NCI-H1417 treated with DMSO at 0.1 percent for 48 hours (cell line): Measurements from ENCODE around the gene FAM83D.

Experiments
- DNase-seq: peaks from one replicate; lab custom pipeline; 2025; lab: John Stamatoyannopoulos, UW

Gene FAM83D, protein sequence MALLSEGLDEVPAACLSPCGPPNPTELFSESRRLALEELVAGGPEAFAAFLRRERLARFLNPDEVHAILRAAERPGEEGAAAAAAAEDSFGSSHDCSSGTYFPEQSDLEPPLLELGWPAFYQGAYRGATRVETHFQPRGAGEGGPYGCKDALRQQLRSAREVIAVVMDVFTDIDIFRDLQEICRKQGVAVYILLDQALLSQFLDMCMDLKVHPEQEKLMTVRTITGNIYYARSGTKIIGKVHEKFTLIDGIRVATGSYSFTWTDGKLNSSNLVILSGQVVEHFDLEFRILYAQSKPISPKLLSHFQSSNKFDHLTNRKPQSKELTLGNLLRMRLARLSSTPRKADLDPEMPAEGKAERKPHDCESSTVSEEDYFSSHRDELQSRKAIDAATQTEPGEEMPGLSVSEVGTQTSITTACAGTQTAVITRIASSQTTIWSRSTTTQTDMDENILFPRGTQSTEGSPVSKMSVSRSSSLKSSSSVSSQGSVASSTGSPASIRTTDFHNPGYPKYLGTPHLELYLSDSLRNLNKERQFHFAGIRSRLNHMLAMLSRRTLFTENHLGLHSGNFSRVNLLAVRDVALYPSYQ

DNA sequence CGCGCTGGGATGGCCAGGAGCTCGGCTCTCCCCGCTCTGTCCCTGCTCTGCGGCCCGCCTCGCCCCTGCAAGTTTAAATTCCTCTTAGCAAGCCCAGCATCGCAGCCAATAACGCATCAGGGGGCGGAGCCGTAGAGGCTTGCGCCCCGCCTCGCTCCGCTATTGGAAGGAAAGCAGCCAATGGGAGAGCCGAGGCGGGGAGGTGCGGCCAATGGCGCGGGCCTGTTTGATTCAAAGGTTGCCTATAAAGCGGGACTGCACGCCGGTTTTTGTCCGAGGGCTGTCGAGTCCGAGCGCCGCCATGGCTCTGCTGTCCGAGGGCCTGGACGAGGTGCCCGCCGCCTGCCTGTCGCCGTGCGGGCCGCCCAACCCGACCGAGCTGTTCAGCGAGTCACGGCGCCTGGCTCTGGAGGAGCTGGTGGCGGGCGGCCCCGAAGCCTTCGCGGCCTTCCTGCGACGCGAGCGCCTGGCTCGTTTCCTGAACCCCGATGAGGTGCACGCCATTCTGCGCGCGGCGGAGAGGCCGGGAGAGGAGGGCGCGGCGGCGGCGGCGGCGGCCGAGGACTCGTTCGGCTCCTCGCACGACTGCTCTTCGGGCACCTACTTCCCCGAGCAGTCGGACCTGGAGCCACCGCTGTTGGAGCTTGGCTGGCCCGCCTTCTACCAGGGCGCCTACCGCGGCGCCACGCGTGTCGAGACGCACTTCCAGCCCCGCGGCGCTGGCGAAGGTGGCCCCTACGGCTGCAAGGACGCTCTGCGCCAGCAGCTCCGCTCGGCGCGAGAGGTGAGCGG lies at the start of gene FAM83D:
Gene FAM83D (plus strand): TSS at position 276 of the 792 bp plus-strand sequence. CDS start 26 bp downstream, at position 302.
- DNase-seq: peak; percentile 87

DNA sequence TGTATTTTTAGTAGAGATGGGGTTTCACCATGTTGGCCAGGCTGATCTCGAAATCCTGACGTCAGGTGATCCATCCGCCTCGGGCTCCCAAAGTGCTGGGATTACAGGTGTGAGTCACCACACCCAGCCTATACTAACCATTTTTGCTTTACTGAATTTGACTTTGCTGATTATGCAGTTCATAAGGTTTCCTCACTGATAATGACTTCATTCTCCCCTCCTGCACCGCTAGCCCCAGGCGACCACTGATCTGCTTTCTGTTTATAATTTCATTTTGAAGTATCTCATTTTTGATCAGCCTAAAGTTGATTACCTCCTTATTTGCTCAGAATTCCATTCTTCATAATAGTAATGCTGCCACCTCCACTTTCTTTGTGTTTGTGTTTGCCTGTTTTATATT lies 48.7 kb upstream of the FAM83D start:
- no peak for DNase-seq

DNA sequence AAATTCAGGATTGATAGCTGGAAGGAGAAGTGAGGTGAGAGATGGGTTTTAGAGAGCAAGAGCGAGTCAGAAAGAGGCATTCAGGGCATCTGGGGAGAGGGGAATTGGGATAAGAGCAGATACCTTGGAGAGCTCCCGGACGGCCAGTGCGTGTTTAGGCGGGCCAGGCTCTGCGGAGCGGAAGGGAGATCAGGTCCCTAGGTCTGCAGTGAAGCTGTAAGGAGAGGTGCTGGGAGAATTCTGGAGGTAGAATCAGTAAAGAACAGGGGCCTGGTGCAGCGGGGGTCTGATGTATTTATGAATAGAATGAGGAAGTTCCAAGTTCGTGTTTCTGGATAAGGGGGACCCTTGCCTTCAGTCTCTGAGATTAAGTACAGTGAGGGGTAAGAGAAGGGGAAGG lies 47.4 kb upstream of the FAM83D start:
- no peak for DNase-seq

DNA sequence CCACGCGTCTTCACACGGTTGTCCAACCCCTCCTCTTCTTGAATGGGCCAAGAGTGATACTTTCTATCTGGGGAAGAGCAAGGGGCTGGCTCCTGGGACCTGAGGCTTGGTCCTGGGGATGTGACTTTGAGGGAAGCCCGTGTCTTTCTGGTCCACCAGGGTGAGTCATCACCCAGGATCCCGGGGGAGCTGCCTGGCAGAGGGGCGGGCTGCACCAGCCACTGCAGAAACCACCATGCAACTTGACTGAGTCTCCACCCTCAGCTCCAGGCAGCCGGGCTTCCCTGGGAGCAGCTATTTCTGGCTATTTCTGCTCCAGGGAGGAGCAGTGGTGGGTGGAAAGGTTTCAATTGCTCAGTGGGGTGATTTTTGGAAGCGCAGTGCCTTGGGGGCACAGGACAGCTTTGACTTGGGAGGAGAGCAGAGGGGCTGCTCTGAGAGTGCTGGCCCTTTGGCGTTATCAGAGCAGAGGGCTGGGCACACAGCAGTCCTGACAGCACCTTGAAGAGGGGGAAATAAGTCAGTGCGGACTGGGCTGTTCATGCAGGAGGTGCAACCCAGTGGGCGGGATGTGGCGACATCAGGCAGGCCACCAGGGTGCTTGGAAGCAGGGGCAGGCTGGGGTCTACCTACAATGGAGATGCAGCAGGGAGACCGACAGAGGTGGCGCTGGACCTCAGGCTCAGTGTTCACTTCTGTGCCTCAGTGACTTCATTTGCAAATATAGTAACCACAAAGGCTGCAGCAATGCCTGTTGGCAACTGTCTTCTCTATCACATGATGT lies 45.1 kb upstream of the FAM83D start:
- no peak for DNase-seq

DNA sequence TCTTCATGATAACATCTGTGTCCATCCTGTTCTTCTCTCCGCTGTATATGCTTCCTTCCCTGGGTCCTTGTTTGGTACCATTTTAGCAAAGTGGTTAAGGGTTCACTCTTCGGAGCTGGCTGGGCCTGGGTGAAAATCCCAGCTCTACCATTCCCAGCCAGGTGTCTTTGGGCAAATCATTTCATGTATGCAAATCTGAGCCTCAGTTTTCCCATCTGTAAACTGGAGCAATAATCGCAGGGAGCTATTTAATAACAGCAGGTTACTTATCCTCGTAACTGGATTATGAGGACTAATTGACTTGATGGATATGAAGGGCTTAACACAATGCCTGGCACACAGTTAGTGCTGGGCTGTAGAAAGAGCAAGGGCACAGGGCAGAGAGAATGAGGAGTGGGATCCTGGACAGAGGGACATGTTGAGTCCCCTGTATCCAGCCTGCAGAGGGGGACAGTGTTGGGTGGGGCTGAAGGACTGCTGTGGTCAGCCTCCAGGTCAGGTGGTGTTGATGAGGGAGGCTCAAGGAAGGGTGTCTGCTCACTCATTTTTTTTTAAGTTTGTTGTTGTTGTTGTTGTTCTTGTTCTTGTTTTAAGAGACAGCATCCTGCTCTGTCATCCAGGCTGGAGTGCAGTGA lies 44.3 kb upstream of the FAM83D start:
- no peak for DNase-seq

DNA sequence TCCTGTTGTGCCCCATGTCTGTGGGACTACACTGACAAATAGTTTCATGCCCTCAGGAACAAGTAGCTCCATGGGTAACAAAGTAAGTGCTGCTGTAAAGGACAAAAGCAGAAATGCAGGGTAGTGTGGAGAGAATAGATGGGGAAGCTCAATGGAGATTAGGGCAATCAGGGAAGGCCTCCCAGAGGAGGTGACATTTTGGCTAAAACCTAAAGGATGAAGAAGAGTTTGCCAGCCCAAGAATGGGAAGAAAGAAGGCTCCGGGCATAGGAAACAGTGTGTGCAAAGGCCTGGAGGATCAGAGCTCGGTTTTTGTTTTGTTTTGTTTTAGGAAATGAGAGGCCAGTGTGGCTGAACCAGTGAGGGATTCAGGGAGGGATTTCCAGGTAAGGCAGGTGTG lies 43.6 kb upstream of the FAM83D start:
- no peak for DNase-seq

DNA sequence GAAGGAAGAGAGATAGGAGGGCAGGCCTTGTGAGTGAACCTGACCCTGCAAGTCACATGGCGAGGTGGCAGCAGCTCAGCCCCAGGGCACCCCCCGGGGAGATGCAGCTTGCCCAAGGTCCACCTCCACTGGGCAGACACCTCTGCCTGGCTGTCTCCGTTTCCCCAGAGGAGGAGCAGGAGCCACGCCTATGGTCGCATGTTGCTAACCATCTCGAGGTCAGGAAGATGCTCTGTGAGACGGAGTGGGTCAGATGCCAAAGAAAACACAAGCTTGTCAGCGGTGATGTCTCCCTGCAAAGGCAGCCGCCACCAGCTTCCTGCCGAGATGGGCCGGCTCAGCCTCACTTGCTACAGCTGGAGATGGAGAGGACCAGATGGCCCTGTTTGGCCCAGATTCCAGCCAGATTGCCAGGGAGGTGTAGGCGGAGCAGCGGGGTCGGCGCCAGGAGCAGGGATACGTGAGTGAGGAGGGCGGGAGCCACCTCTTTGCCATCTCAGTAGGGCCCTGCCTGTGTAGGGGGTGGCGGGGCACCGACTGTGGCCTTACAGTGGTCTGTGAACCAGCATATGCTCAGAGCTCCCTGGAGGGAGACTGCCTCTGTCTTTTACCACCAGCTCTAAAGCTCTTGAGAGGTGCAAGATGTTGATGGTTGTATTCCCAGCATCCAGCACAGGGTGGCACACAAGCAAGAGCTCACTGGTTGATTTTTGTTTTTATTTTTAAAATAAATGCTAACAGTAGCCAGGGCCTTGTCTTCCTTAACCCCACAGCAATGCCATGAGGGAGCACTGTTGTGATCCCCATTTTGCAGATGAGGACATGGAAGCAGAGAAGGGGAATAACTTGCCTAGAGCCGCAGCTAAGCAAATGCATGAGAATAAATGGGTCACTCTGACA lies 42.9 kb upstream of the FAM83D start:
- no peak for DNase-seq

DNA sequence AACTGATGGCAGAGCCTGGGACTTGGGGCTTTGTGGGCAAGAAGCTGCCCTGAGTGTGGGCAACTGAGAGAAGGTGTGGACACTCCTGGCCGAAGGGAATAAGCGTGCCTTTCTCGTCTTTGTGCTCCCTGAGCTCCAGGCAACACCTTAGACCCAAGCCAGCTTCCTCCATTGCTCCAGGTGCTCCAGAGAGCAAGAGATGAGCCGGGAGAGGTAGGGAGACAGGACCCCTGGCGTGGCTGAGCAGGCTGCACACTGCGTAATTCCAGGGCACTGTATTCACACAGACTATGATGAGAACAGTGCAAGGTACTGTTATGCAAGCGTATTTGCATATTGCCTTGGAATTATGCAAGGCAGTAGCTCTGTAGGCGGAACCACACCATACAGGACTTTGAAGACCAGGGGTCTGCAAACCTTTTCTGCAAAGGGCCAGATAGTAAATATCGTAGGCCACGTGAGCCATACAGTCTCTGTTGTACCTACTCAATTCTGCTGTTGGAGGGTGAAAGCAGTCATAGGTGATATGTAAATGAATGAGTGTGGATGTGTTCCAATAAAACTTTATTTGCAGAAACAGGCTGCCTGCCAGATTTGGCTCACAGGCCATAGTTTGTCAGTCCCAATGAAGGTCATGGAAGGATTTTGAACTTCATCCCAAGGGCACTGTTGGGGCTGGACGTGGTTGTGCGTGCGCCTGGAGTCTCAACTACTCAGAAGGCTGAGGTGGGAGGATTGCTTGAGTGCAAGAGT lies 42.1 kb upstream of the FAM83D start:
- DNase-seq: no peak

DNA sequence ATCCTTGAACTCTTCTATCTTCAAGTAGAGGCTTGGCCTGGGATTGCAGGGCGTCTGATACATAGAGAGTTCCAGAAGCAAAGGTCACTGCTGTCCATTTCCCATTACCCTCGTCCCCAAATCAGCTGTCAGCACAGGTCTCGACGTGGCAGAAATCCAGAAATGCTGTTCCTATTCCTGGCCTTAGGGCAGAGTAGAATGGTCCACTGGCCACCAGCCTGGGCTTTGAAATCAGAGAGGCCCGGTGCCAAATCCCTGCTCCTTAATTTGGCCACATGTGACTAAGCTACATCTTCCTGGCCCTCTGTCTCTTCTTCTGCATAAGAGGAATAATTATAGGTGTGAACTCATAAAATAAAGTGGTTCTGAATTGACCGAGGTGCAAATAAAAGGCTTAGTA lies 40.9 kb upstream of the FAM83D start:
- DNase-seq: no peak

DNA sequence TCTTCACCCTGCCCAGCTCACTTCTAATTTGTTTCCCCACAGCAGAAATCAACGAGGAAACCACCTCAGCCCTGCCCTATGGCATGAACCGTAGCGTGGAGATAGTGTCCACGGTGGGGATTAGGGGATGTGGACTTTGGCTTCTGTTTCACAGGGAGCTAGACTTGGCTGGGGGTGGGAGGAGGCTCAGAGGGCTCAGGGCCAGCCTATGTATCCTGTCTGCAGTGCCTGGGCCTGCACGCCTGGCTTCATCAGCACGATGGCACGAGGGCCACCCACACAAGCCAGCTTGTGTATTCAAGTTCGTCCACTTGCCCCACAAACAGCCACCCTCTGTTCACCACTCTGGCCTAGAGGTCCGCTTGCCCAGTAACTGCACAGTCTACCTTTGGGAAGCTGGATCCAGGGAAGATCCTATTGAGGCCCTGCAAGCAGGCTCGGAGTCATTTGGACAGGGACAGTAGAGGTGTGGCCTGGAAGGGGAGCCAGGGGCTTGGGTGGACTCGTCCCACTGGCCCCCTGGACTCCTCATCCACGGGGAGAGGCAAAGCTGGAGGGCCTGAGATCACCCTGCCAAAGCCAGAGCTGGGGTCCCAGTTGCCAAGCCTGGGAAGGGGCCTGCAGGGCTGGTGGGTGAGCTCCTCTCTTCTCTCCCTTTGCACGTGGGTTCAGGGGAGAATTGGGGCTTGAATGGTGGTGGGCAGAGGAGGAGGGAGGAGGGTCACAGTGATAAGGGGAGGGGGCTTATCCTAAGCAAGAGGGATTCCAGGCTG lies 38.0 kb upstream of the FAM83D start:
- no peak for DNase-seq

DNA sequence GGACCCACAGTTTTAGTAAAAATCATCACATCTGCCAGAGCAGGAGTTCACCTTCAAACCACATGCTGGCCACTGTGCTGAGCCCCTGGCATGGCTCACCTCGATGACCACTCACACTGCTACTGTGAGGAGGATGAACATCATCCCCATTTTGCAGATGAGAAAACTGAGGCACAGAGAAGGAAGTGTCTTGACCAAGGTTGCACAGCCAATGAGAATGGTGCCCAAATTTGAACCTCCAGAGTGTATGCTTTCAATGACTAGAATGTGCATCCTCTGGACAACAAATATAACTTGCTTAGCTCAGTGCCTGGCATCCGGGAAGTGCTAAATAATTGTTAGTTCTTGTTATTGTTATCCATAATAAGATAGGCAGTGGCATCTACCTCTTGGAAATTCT lies 37.2 kb upstream of the FAM83D start:
- no peak for DNase-seq

DNA sequence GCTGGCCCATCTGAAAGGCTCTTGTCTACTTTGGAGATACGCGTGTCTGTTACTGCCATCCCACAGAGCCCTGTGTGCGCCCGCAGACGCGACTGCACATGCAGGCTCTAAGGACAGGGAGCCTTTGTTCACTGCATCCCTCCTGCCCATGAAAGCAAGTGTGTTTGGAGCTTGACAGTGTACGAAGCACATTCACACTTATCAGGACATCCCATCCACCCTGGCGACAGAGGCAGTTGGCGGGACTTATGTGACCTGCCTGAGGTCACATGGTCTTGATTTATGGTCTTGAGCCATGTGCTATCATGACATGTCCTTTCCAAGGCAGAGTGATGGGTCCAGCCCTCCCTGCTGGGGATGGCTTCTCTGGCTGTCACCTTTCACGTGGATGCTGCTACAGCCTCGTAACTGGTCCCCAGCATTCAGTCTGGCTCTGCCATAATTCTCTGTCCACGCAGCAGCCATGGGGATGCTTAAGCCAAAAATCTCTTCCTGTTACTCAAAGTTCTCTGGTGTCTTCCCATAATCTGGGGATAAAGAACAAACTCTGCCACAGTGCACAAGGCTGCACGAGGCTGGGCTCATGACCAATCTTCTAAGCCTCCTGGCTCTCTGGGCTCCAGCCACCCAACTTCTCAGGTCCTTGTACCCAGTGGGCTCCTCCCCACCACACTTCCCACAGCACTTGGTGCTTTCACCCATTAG lies 36.3 kb upstream of the FAM83D start:
- no peak for DNase-seq

DNA sequence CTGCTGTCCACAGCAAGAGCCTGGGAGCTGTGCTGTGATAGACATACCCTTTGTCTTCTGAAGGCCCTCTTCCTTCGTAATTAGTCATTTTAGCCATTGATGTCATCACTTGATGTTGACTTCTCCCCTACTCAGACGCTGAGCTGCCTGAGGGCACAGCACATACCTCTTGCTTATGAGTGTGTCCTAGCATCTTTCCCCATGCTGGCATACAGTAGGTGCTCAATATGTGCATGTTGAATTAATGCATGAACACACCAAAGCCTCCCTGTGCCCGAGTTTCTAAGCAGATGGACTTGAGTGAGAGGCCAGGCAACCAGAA lies 35.8 kb upstream of the FAM83D start:
- no peak for DNase-seq

DNA sequence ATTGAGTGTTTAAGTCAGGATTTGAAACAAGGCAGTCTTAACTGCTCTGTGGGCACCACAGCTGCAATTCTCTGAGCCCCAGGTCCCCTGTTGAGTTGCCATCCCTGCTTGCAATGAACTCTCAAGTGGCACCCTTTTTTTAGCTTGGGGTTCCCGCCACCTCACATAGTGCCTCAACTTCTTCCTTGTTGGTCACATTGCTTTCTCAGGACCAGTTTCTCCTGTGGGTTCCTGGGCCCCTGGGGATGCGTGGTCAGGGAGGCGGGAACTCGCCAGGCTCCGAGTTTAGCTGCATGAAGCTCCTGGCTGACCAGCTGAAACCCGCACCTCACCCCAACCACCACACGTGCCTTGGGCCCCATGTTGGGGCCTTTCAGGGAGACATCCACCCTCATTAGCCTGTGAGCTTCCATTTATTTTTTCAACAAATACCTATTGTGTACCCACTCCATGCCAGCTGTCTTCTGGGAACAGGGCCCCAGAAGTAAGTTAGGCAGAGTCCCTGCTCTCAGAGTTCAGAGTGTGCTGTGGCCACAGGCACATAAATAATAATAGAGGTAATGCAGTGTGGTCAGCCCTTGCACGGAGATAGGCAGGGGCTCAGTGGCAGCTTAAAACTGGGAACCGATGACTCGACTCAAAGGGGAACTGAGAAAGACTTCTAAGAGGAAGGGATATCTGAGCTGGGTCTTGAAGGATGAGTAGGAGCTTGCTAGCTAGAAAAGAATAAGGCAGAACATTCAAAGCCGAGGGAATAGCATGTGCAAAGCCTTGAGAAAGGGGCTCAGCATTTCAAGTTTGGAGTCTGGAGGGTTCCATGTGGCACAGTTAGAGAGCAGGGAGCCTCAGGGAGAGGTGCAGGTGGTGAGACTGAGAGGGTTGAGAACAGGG lies 33.9 kb upstream of the FAM83D start:
- no peak for DNase-seq

DNA sequence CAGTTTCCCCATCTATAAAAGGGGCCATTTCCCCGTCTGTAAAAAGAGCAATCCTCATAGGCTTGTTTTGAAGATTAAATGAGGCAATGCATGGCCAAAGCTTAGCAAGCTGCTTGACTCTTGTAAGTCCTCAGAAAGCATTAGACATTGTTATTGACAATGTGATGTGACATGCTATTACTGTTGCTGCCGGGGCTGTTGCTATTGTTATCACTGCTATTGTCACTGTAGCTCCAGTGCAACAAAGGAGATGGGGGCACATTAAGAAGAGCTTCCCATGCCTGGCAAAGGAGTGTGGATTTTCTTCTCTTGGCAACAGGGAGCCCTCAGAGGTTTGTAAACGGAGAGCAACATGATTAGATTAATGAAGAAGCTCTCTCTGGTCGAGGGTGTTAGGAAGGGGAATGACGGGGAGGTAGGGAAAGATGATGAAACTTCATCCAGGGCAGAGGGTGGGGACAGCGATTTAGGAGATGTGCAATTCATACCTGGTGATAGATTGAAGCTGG lies 33.1 kb upstream of the FAM83D start:
- DNase-seq: no peak

DNA sequence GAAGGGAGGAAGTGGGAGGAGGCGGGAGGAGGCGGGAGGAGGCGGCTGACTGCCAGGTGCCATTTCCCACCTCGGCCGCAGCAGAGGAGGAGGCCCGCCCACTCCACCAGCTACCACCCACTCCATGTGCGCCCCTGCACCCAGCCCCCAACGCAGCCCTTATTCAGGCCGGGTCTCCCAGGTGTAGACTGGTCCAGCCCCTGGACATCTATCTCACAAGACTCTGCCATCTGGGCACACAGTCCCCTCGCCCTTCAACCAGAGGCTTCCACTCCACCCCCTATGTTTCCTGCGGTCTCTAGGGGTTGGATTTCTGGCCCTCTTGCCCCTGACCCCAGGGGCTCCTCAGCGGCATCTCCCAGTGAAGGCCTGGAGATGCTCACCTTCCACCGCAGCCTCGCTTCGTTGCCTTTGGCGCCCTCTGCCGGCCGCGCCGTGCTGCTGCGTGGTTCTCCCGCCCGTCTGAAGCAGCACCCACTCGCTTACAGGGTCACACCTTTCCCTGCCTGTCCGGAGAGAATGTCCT lies 32.6 kb upstream of the FAM83D start:
- DNase-seq: peak; percentile 17
